ENCODE data around the gene PTS.

PTS gene

GRCh38 chr11:112260490-112260889, 34.3 kb downstream of the PTS start, which contains the start of gene PLET1:
Gene PLET1, minus strand, starts transcription at chr11:112260860. Its CDS starts 271 bp downstream, at chr11:112260589.
- no peak for DNase-seq (ENCODE audit: low read depth in 4 of 4, low spot score in 1 of 4)

- DNase-seq (ENCODE audit: low read depth in 4 of 4, low spot score in 1 of 4), result no peak
Measured at GRCh38 chr11:112265659-112266409, 39.6 kb downstream of the PTS start.

GRCh38 chr11:112266410-112266778, 40.2 kb downstream of the PTS start:
- DNase-seq (ENCODE audit: low read depth in 4 of 4, low spot score in 1 of 4), result no peak

GRCh38 chr11:112267188-112267591, 41.0 kb downstream of the PTS start:
- no peak for DNase-seq (ENCODE audit: low read depth in 4 of 4, low spot score in 1 of 4)

GRCh38 chr11:112268406-112268805, 42.2 kb downstream of the PTS start:
- no peak for DNase-seq (ENCODE audit: low read depth in 4 of 4, low spot score in 1 of 4)

GRCh38 chr11:112269139-112269538, 42.9 kb downstream of the PTS start:
- DNase-seq (ENCODE audit: low read depth in 4 of 4, low spot score in 1 of 4), result no peak

GRCh38 chr11:112270551-112271180, 44.4 kb downstream of the PTS start:
- DNase-seq (ENCODE audit: low read depth in 4 of 4, low spot score in 1 of 4), result no peak

GRCh38 chr11:112271242-112271641, 45.0 kb downstream of the PTS start:
- no peak for DNase-seq (ENCODE audit: low read depth in 4 of 4, low spot score in 1 of 4)

- DNase-seq (ENCODE audit: low read depth in 4 of 4, low spot score in 1 of 4), result no peak
Measured at GRCh38 chr11:112273066-112273465, 46.8 kb downstream of the PTS start.

GRCh38 chr11:112274007-112274783, 48.0 kb downstream of the PTS start:
- no peak for DNase-seq (ENCODE audit: low read depth in 4 of 4, low spot score in 1 of 4)

GRCh38 chr11:112277029-112277428, 50.8 kb downstream of the PTS start:
- DNase-seq (ENCODE audit: low read depth in 4 of 4, low spot score in 1 of 4), result no peak

GRCh38 chr11:112277941-112278340, 51.7 kb downstream of the PTS start:
- no peak for DNase-seq (ENCODE audit: low read depth in 4 of 4, low spot score in 1 of 4)

GRCh38 chr11:112278803-112279202, 52.6 kb downstream of the PTS start:
- no peak for DNase-seq (ENCODE audit: low read depth in 4 of 4, low spot score in 1 of 4)

GRCh38 chr11:112279901-112280267, 53.7 kb downstream of the PTS start:
- peak; percentile 49 to 68 (median 60) for DNase-seq (ENCODE audit: low read depth in 4 of 4, low spot score in 1 of 4)

- DNase-seq (ENCODE audit: low read depth in 4 of 4, low spot score in 1 of 4), result peak; percentile 30 to 45 (median 44)
Measured at GRCh38 chr11:112280268-112281126, 54.3 kb downstream of the PTS start.

GRCh38 chr11:112281726-112282125, 55.5 kb downstream of the PTS start:
- DNase-seq (ENCODE audit: low read depth in 4 of 4, low spot score in 1 of 4), result no peak
